HG02678 (cell line): ENCODE data around the gene KRTCAP2.
"Not testable (repeated sequence)": the region's sequence is repeated elsewhere in the genome, so short reads cannot be mapped to it uniquely, and the experiment has no call there.

Experiments
- ATAC-seq: cut with Tn5 transposase; IDR thresholded peaks from one replicate; pipeline ENCODE4 v1.9.1; 2021; ENCODE audit warnings: mild to moderate bottlenecking, moderate library complexity; ENCODE audit not compliant: unreplicated experiment

Gene KRTCAP2

DNA sequence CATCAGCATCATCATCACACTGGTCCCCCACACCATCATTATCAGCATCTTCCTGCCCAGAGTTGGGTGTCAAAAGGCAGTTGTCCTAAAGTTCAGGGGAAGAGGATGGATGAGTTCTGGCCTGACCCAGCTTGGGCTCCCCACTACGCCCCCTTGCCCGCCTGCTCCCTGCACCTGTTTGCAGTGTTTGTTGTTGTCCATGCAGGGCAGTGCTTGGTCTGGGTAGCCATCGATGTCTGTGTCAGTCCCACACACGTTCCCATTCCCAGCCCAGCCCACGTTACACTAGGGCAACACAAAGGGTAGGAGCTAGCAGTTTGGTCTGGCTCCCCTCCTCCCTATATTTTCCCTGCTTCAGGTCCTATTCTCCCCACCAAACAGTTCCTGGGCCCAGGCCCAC, 27.8 kb upstream of the KRTCAP2 start:
- ATAC-seq = no peak

GRCh38 chr1:155199792-155200191, 26.7 kb upstream of the KRTCAP2 start:
- ATAC-seq = no peak

- no peak for ATAC-seq
Observed at GRCh38 chr1:155198547-155198906, 25.4 kb upstream of the KRTCAP2 start.

DNA sequence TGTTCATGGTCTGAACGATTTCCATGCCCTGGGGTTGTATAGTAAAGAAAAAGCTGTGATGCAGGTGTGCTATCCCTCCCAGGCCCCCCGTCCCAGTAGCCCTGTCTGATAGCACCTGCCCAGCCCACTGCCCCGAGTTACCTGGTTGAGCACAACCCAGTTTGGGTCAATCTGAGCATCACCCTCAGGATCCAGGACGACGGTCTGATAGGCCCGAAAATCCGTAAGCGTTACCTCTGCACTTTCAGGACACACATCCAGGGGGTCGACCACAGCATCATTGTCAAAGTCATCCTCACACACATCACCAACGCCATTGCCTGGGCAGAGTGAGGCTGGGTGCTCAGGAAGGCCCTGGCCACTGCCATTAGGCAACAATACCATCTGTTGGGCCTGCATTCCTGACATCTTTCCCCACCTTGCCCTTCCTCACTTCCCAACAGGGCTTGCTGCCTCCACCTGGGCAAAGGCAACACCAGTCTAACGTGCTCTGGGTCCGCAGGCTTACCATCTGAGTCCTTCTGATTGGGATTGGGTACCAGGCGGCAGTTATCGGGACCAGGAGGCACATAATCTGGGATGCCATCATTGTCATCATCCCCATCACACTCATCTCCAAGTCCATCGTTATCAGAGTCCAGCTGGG, 24.9 kb upstream of the KRTCAP2 start:
- no peak for ATAC-seq

GRCh38 chr1:155196893-155197638, 24.0 kb upstream of the KRTCAP2 start:
- ATAC-seq = no peak

DNA sequence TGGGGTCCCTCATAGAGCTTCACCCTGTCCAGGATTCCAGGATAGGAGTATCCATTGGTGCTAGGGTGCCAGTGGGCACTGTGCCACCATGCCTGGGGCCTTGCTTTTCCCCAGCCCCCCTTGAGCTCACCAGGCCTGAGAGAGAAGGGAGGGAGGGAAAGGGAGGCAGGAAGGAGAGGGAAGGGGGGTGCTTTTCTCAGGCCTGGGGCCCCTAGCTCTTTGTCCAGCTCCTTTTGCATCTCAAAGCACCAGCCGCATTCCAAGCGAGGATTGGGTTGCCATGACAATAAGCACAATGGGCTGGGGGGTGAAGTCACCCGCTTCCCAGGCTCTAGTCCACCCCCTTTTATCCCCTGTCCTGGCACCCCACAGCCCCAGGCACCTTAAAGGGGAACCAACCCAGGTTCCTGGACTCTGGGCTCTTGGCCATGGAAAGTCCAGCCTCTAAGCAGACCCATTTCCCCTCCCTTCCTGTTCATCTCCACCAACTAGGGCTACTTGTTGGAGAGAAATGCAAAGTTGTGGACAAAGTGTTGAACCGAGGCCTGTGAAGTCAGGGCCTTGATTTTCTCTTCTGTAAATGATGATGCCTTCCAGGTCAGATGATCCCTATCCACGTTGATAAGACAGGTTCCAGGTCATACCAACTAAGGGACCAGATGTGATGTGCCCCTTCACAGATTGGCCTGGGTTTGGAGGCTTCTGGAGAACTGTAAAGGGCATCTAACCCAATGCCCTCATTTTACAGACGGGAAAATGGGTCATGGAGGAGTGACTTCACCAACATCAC, 23.2 kb upstream of the KRTCAP2 start:
- ATAC-seq = no peak

GRCh38 chr1:155195201-155196102, 22.3 kb upstream of the KRTCAP2 start:
- ATAC-seq = no peak

DNA sequence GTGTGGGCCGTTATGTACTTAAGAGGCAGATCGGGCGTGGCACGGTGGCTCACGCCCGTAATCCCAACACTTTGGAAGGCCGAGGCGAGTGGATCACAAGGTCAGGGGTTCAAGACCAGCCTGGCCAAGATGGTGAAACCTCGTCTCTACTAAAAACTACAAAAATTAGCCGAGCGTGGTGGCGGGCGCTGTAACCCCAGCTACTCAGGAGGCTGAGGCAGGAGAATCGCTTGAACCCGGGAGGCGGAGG, 20.8 kb upstream of the KRTCAP2 start:
- not testable (repeated sequence) for ATAC-seq

DNA sequence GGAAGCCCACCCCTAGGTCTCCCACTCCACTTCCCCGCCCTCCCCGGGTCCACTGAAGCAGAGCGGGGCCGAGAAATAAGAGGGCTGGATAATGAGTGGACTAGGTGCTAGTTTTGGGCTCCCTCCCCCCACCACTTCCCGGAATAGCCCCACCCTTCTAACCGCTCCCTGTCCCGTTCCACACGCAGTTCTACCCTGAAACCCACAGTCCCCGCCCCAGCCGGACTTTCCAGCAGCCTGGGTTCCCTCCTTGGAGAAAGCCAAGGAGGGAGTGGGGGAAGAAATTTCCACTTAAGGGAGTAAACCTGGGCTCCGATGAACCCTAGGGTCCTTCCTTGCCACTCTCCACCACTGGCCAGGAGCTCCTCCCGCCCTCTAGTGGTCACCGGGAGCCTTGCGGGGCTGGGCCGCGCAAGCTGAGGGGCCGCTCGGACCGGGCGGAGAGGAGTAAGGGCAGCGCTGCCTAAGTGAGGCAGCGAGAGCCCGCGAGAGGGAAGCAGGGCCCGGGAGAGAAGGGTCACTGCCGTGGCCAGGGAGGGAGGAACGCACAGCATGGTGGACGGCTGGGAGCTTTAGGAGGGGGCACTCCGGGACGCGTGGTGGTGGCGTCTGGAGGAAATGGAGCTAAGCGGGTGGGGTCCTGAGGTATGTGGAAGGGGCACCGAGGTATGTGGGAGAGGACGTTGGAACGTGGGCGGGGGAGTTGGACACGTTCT, 20.3 kb upstream of the KRTCAP2 start:
- ATAC-seq = peak; percentile 81

- ATAC-seq = no peak
Observed at GRCh38 chr1:155192346-155193274, 19.5 kb upstream of the KRTCAP2 start.

DNA sequence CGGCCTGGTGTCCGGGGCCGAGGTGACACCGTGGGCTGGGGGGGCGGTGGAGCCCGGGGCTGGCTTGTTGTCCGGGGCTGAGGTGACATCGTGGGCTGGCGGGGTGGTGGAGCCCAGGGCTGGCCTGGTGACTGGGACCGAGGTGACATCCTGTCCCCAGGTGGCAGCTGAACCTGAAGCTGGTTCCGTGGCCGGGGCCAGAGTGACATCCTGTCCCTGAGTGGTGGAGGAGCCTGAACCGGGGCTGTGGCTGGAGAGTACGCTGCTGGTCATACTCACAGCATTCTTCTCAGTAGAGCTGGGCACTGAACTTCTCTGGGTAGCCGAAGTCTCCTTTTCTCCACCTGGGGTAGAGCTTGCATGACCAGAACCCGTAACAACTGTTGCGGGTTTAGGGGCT, 18.8 kb upstream of the KRTCAP2 start:
- no peak for ATAC-seq

DNA sequence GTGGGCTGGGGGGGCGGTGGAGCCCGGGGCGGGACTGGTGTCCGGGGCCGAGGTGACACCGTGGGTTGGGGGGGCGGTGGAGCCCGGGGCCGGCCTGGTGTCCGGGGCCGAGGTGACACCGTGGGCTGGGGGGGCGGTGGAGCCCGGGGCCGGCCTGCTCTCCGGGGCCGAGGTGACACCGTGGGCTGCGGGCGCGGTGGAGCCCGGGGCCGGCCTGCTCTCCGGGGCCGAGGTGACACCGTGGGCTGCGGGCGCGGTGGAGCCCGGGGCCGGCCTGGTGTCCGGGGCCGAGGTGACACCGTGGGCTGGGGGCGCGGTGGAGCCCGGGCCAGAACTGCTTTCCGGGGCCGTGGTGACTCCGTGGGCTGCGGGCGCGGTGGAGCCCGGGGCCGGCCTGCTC, 16.8 kb upstream of the KRTCAP2 start:
- ATAC-seq = not testable (repeated sequence)

GRCh38 chr1:155188268-155188667, 15.2 kb upstream of the KRTCAP2 start:
- no peak for ATAC-seq

DNA sequence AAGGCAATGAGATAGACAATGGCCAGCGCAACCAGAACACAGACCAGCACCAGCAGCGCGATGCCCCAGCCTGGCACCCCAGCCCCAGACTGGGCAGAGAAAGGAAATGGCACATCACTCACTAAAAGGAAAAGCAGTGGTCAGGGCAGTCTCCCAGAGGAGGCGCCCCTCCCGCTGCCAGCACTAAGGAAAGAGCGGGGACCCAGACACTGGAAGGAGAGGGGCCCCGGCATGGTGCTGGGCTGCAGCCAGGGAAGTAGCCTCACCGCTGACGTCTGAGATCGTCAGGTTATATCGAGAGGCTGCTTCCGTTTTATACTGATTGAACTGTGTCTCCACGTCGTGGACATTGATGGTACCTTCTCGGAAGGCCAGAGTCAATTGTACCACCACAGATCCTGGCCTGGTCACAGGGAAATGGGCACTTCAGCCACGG, 14.4 kb upstream of the KRTCAP2 start:
- ATAC-seq = no peak

GRCh38 chr1:155186794-155187455, 13.8 kb upstream of the KRTCAP2 start:
- no peak for ATAC-seq

DNA sequence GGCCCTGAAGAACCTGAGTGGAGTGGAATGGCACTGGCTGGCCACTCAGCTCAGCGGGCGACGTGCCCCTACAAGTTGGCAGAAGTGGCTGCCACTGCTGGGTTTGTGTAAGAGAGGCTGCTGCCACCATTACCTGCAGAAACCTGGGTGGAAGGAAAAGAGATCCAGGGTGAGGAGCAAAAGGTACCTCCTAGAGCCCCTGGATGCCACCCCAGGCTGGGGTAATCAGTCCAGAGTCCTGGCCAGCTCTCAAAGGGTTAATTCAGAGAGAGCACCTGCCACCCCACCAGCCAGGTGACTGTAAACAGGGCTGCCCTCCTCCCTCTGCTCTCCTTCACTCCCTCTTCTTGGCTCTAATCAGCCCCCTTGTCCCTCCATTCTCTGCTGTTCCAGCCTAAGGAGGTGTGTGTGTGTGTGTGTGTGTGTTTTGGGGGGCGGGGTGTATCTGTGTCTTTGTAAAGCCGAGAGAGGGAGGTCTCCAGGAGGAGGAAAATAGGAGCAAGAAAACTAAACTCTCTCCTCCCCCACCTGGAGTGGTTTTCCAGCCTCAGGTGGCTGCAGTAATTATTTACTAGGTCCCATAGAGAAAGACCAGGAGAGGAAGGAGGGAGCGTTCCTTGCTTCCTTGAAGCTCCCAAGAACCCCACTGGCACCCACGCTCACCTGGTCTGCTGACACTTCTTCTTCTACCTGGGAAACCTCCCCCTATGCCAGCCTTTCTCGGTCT, 13.1 kb upstream of the KRTCAP2 start:
- no peak for ATAC-seq

GRCh38 chr1:155185783-155186066, 12.6 kb upstream of the KRTCAP2 start:
- peak; percentile 18 for ATAC-seq
